Measurements from ENCODE around the gene MYO10. TPM values are rescaled to one million over a fixed set of nuclear protein-coding genes. Genes with fewer than 3 reads are reported as not detected.

Gene MYO10
- total and polyA plus RNA-seq, 3 experiments from 2014 or later = 0.11 to 0.18 TPM; not detected in 1

DNA sequence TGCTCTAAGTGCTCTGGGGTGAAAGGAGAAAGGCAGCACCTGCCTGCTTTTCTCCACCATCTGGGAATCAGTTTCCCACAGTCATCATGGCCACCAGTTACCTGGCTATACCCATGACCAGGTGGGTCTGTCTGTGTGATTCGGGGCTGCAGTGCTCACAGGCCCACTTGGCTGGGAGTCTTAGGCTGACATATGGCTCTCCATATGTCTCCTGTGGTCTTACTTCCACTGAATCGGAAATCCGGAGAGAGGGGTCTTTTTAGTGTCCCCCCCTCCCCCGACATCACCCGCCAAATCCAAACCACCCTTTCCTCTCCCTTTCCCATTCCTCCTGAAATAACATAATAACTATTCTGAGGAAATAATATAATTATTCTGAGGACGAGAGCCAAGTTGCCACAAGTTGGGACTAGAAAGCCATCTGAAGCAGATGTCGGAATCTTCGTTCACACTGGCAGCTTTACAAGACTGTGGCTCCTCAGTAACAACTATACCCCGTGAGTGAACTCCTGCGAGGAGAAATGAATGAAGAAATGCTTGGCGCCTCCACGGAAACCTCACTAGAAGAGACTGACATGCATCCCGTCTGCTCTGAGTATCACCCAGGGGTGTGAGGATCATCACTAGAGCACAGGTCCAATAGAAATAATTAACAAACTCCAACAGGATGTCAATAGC lies 143.4 kb downstream of the MYO10 start:
- Mint-ChIP-seq H3K4me1 (peaks cover 5 to 7% (median 5%) of the 10 kb centered on the region in 3 donors), H3K27ac (no peak overlapping the region)
- POLR2A ChIA-PET = no interaction called here

DNA sequence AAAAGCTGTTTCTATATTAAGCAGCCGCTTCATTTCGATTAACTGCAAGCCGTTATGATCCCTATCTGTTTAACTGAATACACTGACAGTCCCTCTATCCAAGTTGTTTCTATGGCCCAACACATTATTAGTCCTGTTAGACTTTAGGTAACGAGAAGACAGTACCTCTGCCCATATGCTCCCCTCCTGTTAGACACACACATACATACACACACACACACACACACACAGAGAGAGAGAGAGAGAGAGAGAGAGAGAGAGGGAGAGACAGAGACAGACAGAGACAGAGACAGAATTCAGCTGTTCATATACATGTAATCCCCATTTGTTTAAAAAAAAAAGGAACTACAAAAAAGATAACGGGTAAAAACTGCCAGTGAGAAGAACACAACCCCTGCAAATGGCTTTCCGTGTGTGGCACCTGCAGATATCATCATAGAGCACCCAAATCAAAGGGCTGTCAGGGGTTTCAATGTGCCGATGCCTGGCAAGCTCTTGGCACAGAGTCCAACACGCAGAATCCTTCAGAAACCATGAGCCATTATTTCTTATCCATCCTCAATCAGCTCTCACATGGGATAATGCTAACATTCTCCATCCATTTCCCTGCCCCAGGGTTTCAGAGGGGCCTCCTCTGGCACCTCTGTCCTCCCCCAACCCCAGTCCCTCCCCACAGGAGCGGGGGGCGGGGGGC lies 144.0 kb downstream of the MYO10 start:
- Mint-ChIP-seq H3K4me1 (peaks cover 5 to 7% (median 5%) of the 10 kb centered on the region in 3 donors), H3K27me3 (peaks cover 0 to 5% of the 10 kb centered on the region in 2 donors), H3K36me3 (no peaks in the 10 kb centered on the region), H3K27ac (no peak overlapping the region), H3K4me3 (no peak overlapping the region), H3K9me3 (no peaks in the 10 kb centered on the region)
- H3K27me3 ChIP-seq (ENCODE audit: insufficient read depth, low read length, poor library complexity, severe bottlenecking) = no peaks in the 10 kb centered on the region
- no peaks in the 10 kb centered on the region for H3K36me3 ChIP-seq (ENCODE audit: insufficient read depth, low read length)
- POLR2A ChIA-PET = no interaction called here
- H3K27ac ChIP-seq (ENCODE audit: low read depth, low read length) = no peak overlapping the region
- H3K9me3 ChIP-seq (ENCODE audit: low read length) = no peaks in the 10 kb centered on the region
- no peaks in the 10 kb centered on the region for H3K4me1 ChIP-seq (ENCODE audit: insufficient read depth, low read length)
- no peak overlapping the region for H3K4me3 ChIP-seq (ENCODE audit: low read length)
- no peak for DNase-seq
- CTCF ChIA-PET = interaction anchor here (0.7 kb wide), 1 partner anchor 398 kb away, joined by 3 read pairs; no protein-coding TSS in a partner anchor

More for the DNA sequence above, 143.4 kb downstream of the MYO10 start:
- H3K4me1 ChIP-seq (ENCODE audit: insufficient read depth, low read length) = no peaks in the 10 kb centered on the region
- H3K36me3 Mint-ChIP-seq = no peaks in the 10 kb centered on the region
- no peaks in the 10 kb centered on the region for H3K27me3 ChIP-seq (ENCODE audit: insufficient read depth, low read length, poor library complexity, severe bottlenecking)
- no peaks in the 10 kb centered on the region for H3K36me3 ChIP-seq (ENCODE audit: insufficient read depth, low read length)
- H3K4me3 Mint-ChIP-seq = no peak overlapping the region
- no peaks in the 10 kb centered on the region for H3K9me3 ChIP-seq (ENCODE audit: low read length)
- CTCF ChIA-PET = interaction anchor here (0.7 kb wide), 1 partner anchor 397 kb away, joined by 3 read pairs; no protein-coding TSS in a partner anchor
- no peaks in the 10 kb centered on the region for H3K9me3 Mint-ChIP-seq
- H3K4me3 ChIP-seq (ENCODE audit: low read length) = no peak overlapping the region
- peaks cover 0 to 5% of the 10 kb centered on the region in 2 donors for H3K27me3 Mint-ChIP-seq
- no peak overlapping the region for H3K27ac ChIP-seq (ENCODE audit: low read depth, low read length)
- no peak for DNase-seq

DNA sequence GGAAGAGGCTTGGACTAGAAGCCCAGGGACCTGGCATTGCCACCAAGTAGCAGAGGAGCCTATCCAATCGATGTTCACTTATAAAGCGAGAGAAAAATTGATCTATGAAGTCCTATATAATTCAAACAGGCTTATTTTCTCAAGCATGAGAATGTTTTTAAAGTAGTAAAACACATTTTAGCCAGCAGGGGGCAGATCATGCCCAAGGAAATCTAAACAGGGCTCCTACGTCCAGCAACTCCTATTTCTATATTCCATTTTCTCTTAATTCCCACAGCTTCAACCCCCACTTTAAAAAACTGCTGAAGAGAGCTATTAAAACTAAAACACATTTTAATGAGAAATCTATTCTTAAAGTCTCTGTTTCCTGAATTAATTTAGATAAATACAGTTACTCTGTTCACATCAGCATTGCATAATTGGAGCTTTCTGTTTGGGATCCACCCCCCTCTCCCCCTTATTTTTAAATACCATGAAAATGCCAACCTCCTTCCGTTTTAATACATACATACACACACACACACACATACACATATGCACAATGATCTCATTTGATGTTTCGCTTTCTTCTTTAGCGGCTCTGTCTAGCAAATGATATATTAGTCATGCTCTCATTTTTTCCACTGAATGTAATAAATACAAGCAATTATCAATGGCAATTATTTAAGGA lies 144.9 kb downstream of the MYO10 start:
- Mint-ChIP-seq H3K27ac (peak overlapping the region in 1 of 8 donors; percentile 80), H3K4me1 (peaks cover 5 to 7% (median 5%) of the 10 kb centered on the region in 3 donors), H3K9me3 (no peaks in the 10 kb centered on the region), H3K4me3 (peak overlapping the region in 5 of 7 donors; percentile 9 to 65 (median 25)), H3K27me3 (peaks cover 0 to 4% of the 10 kb centered on the region in 2 donors), H3K36me3 (no peaks in the 10 kb centered on the region)
- Histone ChIP-seq H3K27me3 (ENCODE audit: insufficient read depth, low read length, poor library complexity, severe bottlenecking) (no peaks in the 10 kb centered on the region), H3K27ac (ENCODE audit: low read depth, low read length) (no peak overlapping the region), H3K36me3 (ENCODE audit: insufficient read depth, low read length) (no peaks in the 10 kb centered on the region), H3K9me3 (ENCODE audit: low read length) (no peaks in the 10 kb centered on the region), H3K4me1 (ENCODE audit: insufficient read depth, low read length) (no peaks in the 10 kb centered on the region), H3K4me3 (ENCODE audit: low read length) (no peak overlapping the region)
- peak in 1 of 5 donors; percentile 23 for DNase-seq
- CTCF ChIA-PET = no interaction called here
- POLR2A ChIA-PET = no interaction called here

DNA sequence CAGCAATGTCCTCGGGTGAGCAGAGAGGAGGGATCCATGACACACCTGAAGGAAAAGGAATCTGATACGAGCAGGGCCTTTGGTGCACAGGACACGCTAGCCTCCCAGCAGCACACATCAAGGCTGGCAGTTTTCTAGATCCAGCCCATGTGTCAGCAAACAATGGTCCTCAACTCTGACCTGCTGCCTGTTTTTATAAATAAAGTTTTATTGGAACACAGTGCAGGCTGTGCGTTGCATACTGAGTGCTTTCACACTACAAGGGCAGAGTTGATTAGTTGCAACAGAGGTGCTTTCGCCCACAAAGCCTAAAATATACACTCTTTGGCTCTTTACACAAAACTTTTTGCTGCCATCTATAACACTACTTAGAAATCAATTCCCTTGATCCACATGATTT lies 147.1 kb downstream of the MYO10 start:
- Mint-ChIP-seq H3K36me3 (no peaks in the 10 kb centered on the region), H3K4me1 (peaks cover 11 to 20% (median 17%) of the 10 kb centered on the region in 3 donors), H3K9me3 (no peaks in the 10 kb centered on the region), H3K27me3 (peaks cover 8 to 9% of the 10 kb centered on the region in 2 donors), H3K27ac (no peak overlapping the region), H3K4me3 (no peak overlapping the region)
- Histone ChIP-seq H3K36me3 (ENCODE audit: insufficient read depth, low read length) (no peaks in the 10 kb centered on the region), H3K4me3 (ENCODE audit: low read length) (no peak overlapping the region), H3K9me3 (ENCODE audit: low read length) (no peaks in the 10 kb centered on the region), H3K27me3 (ENCODE audit: insufficient read depth, low read length, poor library complexity, severe bottlenecking) (no peaks in the 10 kb centered on the region), H3K4me1 (ENCODE audit: insufficient read depth, low read length) (no peaks in the 10 kb centered on the region), H3K27ac (ENCODE audit: low read depth, low read length) (no peak overlapping the region)
- POLR2A ChIA-PET = no interaction called here
- CTCF ChIA-PET = no interaction called here
- no peak for DNase-seq

DNA sequence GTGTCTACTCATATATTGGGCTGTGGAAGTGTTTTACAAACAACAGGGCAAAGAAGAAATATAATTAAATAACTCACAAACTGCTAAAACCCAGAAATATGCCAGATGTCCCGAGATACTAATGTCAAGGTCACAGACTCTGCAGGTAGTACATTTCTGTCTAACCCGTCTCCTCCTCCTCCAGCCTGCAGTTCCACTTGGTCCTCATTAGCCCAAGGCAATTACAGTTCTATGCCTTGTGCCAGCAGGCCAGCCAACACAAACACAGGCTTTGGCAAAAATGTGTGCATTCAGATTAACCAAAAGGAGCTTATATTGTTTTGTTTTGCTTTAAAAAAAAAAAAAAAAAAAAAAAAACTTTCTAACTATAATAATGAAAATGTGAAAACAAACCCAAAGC lies 148.8 kb downstream of the MYO10 start:
- peaks cover 8 to 14% of the 10 kb centered on the region in 2 donors for H3K27me3 Mint-ChIP-seq
- ChIA-PET POLR2A (no interaction called here), CTCF (interaction anchor here (0.7 kb wide), 1 partner anchor 494 kb away, joined by 3 read pairs; no protein-coding TSS in a partner anchor)
- no peaks in the 10 kb centered on the region for H3K36me3 Mint-ChIP-seq
- Histone ChIP-seq H3K4me3 (ENCODE audit: low read length) (no peak overlapping the region), H3K9me3 (ENCODE audit: low read length) (no peaks in the 10 kb centered on the region), H3K36me3 (ENCODE audit: insufficient read depth, low read length) (no peaks in the 10 kb centered on the region), H3K27me3 (ENCODE audit: insufficient read depth, low read length, poor library complexity, severe bottlenecking) (peaks cover 4% of the 10 kb centered on the region), H3K27ac (ENCODE audit: low read depth, low read length) (no peak overlapping the region), H3K4me1 (ENCODE audit: insufficient read depth, low read length) (no peaks in the 10 kb centered on the region)
- H3K27ac Mint-ChIP-seq = no peak overlapping the region
- DNase-seq = no peak
- H3K4me1 Mint-ChIP-seq = peaks cover 13 to 23% (median 20%) of the 10 kb centered on the region in 3 donors
- H3K4me3 Mint-ChIP-seq = no peak overlapping the region
- no peaks in the 10 kb centered on the region for H3K9me3 Mint-ChIP-seq

DNA sequence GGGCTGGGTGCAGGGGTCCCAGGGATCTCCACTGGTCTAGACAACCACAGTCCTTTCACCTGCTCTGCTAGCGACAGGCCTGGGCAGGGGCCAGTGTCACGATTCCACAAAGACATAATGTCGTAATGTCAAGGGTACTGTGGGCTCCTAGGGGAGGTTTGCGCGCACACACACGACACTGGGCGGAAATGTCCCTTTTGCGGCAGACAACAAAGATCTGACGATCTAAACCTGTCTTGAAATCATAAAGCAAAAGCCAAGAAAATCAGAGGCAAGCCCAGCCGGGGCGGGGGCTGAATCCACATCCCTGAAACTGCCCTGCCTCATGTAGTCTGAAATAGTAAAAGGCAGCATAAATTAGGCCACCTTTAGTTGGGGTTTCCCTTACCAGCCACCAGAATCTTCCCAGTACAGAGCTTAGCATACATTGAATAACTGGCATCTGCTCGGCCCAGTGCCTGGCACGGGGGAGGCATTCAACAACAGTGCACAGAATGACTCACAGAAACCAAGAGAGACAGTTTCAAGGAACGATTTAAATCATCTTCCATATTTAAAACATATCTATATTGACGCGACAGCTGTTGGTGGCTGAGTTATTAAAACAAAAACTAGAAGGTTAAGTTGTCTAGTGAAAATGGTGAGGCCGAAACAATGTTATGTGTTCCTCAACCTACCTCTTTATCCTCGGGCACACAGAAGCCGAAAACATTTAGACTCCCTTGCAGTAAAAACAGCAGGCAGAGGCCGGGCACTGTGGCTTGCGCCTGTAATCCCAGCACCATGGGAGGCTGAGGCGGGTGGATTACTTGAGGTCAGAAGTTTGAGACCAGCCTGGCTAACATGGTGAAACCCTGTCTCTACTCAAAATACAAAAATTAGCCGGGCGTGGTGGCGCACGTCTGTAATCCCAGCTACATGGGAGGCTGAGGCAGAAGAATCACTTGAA lies 151.0 kb downstream of the MYO10 start:
- CTCF ChIA-PET = no interaction called here
- Histone ChIP-seq H3K4me1 (ENCODE audit: insufficient read depth, low read length) (no peaks in the 10 kb centered on the region), H3K36me3 (ENCODE audit: insufficient read depth, low read length) (no peaks in the 10 kb centered on the region), H3K27ac (ENCODE audit: low read depth, low read length) (no peak overlapping the region), H3K27me3 (ENCODE audit: insufficient read depth, low read length, poor library complexity, severe bottlenecking) (peaks cover 4% of the 10 kb centered on the region), H3K4me3 (ENCODE audit: low read length) (no peak overlapping the region), H3K9me3 (ENCODE audit: low read length) (no peaks in the 10 kb centered on the region)
- Mint-ChIP-seq H3K4me3 (peak overlapping the region in 2 of 7 donors; percentile 13 to 14), H3K27me3 (peaks cover 6 to 16% of the 10 kb centered on the region in 2 donors), H3K27ac (no peak overlapping the region), H3K9me3 (no peaks in the 10 kb centered on the region), H3K4me1 (peaks cover 8 to 16% (median 16%) of the 10 kb centered on the region in 3 donors), H3K36me3 (no peaks in the 10 kb centered on the region)
- POLR2A ChIA-PET = no interaction called here
- DNase-seq = no peak

DNA sequence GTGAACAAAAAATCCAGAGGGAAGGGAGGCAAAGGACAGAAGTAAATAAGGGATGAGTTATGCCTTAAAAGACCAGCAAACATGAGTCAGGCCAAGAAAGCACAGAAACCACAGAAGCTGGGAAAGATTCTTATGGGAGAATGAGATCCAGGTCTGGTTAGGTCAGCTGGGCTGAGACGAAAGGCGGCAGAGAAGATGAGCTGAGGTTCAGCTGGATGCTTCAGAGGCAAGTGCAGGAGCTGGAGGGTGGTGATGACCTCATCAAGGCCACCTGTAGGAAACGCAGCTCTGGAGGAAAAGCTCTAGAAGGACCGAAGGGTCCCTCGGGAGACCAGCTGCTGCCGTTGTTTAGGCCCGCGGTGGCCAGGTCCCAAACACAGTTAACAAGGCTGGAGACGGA lies 152.0 kb downstream of the MYO10 start:
- CTCF ChIA-PET = no interaction called here
- Mint-ChIP-seq H3K27ac (no peak overlapping the region), H3K4me1 (peaks cover 8 to 16% (median 16%) of the 10 kb centered on the region in 3 donors), H3K9me3 (no peaks in the 10 kb centered on the region), H3K27me3 (peaks cover 6 to 16% of the 10 kb centered on the region in 2 donors), H3K36me3 (no peaks in the 10 kb centered on the region), H3K4me3 (no peak overlapping the region)
- Histone ChIP-seq H3K4me3 (ENCODE audit: low read length) (no peak overlapping the region), H3K27me3 (ENCODE audit: insufficient read depth, low read length, poor library complexity, severe bottlenecking) (peaks cover 4% of the 10 kb centered on the region), H3K4me1 (ENCODE audit: insufficient read depth, low read length) (no peaks in the 10 kb centered on the region), H3K36me3 (ENCODE audit: insufficient read depth, low read length) (no peaks in the 10 kb centered on the region), H3K27ac (ENCODE audit: low read depth, low read length) (no peak overlapping the region), H3K9me3 (ENCODE audit: low read length) (no peaks in the 10 kb centered on the region)
- POLR2A ChIA-PET = no interaction called here
- DNase-seq = no peak
